ENCODE results near the gene KLK10.

GRCh38 chr19:50974702-50975556 lies 44.6 kb downstream of the KLK10 start:
- TF ChIP-seq POLR2A (IDR thresholded peaks at IDR 0.05) (no peak), CTCF (IDR thresholded peaks at IDR 0.05) (no peak)
